ENCODE measurements around the gene SLC27A1.
"Not testable (repeated sequence)": the region's sequence is repeated elsewhere in the genome, so short reads cannot be mapped to it uniquely, and the experiment has no call there.

Gene SLC27A1

DNA sequence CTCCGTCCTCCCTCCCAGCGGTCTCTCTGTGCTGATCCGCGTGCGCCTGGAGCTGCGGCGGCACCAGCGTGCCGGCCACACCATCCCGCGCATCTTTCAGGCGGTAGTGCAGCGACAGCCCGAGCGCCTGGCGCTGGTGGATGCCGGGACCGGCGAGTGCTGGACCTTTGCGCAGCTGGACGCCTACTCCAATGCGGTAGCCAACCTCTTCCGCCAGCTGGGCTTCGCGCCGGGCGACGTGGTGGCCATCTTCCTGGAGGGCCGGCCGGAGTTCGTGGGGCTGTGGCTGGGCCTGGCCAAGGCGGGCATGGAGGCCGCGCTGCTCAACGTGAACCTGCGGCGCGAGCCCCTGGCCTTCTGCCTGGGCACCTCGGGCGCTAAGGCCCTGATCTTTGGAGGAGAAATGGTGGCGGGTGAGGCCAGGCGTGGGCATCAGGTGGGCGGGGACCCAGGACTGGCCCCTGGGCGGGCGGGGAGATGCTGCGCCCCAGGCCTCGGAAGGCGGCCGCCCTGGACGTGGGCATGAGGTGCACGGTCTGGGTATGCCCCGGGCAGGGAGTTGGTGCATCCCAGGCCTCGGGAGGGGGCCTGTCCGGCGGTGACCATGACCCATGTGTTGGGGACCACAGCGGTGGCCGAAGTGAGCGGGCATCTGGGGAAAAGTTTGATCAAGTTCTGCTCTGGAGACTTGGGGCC lies 16.4 kb downstream of the SLC27A1 start:
- DNase-seq (ENCODE audit: low read depth in 2 of 2): no peak

GRCh38 chr19:17487284-17488121 lies 17.2 kb downstream of the SLC27A1 start:
- no peak for DNase-seq (ENCODE audit: low read depth in 2 of 2)

DNA sequence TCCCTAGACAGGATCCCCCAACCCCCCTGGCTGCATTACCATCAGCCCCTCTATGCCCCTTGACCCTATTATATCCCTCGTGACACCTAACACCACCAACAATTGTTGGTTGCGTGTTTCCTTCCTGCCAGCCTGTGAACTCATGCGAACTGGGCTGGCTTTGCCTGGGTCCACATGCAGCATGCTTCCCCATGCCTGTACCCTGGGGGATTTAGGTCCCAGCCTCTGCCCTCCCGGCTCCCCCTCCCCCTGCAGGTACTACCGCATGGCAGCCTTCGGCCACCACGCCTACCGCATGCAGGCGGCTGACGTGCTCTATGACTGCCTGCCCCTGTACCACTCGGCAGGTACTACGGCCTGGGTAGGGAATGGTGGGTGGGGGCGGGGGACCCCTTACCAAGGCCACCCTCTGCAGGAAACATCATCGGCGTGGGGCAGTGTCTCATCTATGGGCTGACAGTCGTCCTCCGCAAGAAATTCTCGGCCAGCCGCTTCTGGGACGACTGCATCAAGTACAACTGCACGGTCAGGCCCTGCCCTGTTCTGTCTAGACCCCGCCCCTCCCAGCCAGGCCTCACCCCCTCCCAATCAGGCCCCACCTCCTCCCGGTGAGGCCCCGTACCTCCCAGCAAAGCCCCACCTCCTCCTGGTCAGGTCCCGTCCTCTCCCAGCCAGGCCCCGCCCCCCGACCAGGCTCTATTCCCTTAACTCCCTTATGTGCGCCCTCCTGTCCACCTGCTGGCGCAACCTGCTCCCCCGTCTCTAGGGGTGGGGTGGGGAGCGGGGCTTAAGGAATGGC lies 18.5 kb downstream of the SLC27A1 start:
- DNase-seq (ENCODE audit: low read depth in 2 of 2): peak; percentile 60 to 80

- DNase-seq (ENCODE audit: low read depth in 2 of 2): no peak
These were observed 19.2 kb downstream of the SLC27A1 start for GRCh38 chr19:17489392-17490030.

DNA sequence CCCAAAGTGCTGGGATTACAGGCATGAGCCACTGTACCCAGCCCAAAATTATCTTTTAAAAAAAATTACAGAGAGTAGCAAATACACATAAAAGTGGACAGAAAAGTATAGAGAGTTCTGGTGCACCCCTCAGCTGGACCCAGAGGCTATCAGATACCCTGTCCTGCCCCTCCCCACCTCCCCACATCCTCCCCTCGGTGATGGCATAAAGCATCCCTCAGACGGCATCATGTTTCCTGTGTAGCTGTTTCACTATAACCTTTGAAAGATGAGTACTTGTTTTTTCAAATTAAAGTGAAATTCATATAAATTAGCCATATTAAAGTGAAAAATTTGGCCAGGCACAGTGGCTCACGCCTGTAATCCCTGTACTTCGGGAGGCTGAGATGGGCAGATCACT lies 20.1 kb downstream of the SLC27A1 start:
- DNase-seq (ENCODE audit: low read depth in 2 of 2): no peak

DNA sequence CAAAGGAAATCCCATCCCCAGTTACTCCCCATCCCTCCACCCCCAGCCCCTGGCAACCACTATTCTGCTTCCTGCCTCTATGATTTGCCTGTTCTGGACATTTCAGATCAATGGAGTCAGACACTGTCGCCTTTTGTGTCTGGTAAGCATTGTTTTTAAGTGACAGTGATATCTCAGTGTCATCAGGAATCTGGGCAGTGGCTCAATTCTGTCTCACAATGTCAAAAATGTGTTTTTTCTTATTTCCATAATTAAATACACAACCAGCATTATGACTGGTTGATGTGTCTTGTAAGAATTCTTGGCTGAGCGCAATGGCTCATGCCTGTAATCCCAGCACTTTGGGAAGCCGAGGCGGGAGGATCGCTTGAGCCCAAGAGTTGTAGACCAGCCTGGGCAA lies 21.0 kb downstream of the SLC27A1 start:
- DNase-seq (ENCODE audit: low read depth in 2 of 2): no peak

DNA sequence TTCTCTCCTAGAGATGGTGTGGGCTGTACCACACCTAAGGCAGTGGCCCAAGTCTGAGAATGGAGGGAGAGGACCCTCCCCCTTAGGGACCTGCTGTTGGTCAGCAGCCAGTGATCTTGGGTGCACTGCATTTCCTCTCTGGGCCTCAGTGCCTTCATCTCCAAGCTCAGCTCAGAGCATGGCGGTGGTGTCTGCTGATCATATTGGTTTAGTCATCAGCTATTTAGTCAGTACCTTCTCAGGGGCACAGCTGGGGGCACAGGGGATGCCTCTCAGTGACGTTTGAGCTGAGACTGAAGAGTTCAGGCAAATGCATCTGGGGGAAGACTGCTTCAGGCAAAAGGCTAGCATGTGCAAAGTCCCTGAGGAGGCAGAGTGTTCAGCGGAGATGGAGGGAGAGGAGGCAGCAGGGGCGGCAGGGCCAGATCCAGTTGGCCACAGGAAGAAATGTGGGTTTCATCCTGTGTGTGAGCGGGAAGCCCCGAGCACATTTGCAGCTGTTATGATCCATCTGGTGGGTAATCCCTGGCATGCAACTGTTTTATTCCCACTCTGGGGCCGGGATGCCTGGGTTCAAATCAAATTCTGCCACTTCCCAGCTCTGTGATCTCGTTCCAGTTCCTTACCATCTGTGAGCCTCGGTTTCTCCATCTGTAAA lies 25.4 kb downstream of the SLC27A1 start:
- no peak for DNase-seq (ENCODE audit: low read depth in 2 of 2)

- DNase-seq (ENCODE audit: low read depth in 2 of 2): peak; percentile 64 to 81
These were observed 26.1 kb downstream of the SLC27A1 start for GRCh38 chr19:17496337-17496997.

DNA sequence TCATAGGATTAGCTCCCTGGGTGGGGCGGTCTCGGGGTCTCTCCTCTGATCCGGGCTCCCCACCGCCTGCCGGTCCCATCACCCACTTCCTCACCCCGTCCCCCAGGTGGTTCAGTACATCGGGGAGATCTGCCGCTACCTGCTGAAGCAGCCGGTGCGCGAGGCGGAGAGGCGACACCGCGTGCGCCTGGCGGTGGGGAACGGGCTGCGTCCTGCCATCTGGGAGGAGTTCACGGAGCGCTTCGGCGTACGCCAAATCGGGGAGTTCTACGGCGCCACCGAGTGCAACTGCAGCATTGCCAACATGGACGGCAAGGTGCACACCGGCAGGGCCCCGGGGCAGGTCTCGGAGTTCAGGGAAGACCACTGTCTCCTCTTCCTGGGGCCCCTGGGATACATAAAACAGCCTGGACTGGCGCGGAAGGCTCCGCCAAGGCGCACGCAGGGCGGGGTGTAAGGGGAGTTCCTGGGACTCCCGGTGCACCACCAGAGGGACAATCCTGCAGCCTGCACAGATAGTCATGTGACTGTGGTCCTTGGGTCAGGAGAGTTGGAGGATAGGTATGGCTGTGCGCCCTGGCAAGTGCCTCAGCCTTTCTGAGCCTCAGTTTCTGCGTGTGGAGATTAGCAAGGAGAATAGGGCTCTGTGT lies 26.9 kb downstream of the SLC27A1 start:
- no peak for DNase-seq (ENCODE audit: low read depth in 2 of 2)

DNA sequence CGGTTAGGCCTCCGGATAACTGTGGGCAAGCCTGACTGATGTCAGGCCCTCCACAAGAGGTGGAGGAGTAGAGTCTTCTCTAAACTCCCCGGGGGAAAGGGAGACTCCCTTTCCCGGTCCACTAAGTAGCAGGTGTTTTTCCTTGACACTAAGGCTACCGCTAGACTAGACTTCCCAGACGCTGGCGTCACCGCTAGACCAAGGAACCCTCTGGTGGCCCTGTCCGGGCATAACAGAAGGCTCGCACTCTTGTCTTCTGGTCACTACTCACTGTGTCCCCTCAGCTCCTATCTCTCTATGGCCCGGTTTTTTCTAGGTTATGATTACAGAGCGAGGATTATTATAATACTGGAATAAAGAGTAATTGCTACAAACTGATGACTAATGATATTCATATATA lies 28.7 kb downstream of the SLC27A1 start:
- DNase-seq (ENCODE audit: low read depth in 2 of 2): not testable (repeated sequence)

DNA sequence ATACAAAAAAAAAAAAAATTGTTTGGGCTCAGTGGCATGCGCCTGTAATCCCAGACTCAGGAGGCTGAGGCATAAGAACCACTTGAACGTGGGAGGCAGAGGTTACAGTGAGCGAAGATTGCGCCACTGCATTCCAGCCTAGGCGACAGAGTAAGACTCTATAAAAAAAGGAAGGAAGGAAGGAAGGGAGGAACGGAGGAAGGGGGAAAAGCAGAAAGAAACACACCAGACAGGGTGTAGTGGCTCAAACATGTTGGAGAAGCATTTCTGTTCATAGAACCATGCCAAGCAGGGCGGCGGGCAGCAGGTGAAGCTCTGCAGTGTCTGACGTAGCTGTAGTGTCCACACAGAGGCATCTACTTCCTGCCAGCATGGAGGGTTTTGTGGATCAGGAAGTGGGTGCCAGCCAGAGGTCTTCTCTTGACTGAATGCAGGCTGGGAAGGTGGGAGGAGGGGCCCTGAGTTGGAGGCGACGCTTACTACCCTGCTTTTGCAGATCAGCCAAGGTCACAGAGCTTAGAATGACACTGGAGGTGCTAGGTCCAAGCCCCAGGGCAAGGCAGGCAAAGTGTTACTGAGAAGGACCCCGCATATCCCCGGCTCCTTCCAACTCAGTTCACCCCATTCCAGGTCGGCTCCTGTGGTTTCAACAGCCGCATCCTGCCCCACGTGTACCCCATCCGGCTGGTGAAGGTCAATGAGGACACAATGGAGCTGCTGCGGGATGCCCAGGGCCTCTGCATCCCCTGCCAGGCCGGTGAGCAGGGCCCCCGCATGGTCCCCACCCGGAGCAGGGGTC lies 29.5 kb downstream of the SLC27A1 start:
- no peak for DNase-seq (ENCODE audit: low read depth in 2 of 2)

- no peak for DNase-seq (ENCODE audit: low read depth in 2 of 2)
These were observed 30.3 kb downstream of the SLC27A1 start for GRCh38 chr19:17500447-17501198.

DNA sequence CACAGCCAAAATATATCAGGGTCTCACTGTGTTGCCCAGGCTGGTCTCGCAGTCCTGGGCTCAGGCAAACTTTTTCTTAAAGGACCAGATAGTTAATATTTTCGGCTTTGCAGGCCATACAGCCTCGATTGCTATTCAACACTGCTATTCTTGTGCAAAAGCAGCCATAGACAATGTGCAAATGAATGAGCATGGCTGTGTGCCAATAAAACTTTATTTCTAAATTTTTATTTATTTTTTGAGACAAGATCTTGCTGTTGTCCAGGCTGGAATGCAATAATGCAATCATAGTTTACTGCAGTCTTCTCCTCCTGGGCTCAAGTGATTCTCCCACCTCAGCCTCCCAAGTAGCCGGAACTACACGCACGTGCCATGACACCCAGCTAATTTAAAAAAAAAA lies 32.9 kb downstream of the SLC27A1 start:
- no peak for DNase-seq (ENCODE audit: low read depth in 2 of 2)

- DNase-seq (ENCODE audit: low read depth in 2 of 2): no peak
These were observed 33.7 kb downstream of the SLC27A1 start for GRCh38 chr19:17504030-17504429.

- DNase-seq (ENCODE audit: low read depth in 2 of 2): no peak
These were observed 34.1 kb downstream of the SLC27A1 start for GRCh38 chr19:17504456-17504855.

- no peak for DNase-seq (ENCODE audit: low read depth in 2 of 2)
These were observed 34.9 kb downstream of the SLC27A1 start for GRCh38 chr19:17505223-17505622.

GRCh38 chr19:17506745-17507144 lies 36.4 kb downstream of the SLC27A1 start:
- DNase-seq (ENCODE audit: low read depth in 2 of 2): no peak

DNA sequence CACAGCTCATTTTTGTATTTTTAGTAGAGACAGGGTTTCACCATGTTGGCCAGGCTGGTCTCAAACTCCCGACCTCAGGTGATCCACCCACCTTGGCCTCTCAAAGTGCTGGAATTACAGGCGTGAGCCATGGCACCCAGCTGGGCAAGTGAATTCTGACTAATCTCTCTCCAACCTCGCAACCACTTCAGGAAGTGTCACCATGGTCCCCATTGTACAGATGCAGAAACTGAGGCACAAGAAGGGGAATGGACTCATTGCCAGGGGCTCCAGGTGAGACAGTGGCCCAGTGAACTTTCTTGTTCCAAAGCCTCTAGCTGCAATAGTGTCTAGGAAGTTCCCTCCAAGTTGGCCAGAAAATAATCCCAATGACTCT lies 38.2 kb downstream of the SLC27A1 start:
- not testable (repeated sequence) for DNase-seq (ENCODE audit: low read depth in 2 of 2)

Data from activated CD4-positive, alpha-beta T cell treated with anti-CD3 and anti-CD28 coated beads for 24 hours (primary cell).